Neural progenitor cell (in vitro differentiated cells): ENCODE results near the gene LINGO1.

Experiments
- EZH2phosphoT487 ChIP-seq: fragments of 200-600 bp; sonication (generic); IDR thresholded peaks from 2 replicates; pipeline ENCODE4 v1.6.1; 2017; ENCODE audit warnings: antibody characterized with exemption
- TF ChIP-seq, protein P1 (sequence below): fragments of 200-600 bp; sonication (generic); IDR thresholded peaks from 2 replicates; pipeline ENCODE4 v1.5.1; 2017; ENCODE audit warnings: antibody characterized with exemption, mild to moderate bottlenecking

DNA sequence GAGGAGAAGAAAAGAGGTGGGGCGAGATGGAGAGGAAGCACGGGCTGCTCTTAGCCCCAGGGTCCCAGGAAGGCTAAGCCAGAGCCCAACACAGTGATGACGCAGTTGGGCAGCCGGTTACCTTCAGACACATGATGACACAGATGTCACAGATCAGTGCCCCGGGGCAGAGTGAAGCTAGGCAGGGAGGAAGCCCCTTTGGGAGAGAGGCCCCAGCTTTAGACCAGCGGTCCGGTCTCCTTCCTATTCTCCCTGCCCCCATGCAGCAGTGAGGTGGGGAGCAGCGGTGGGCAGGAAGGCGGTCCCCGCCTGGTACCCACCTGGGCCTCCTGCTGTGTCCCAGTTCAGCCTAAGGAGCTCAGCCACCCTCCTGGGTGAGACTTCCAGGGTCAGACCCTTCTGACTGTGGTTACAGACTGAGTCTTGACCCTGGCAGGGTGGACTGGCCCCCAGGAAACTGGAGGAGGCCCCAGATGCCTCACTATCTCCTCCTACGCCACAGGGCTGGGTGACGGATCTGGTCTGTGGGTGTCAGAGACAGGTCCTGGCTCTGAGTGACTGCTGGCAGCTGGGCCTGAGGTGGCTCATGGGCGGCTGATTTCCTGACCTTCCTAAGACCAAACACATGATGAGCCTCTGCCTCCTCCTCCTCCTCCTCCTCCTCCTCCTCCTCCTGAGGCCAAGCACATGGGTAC lies 38.8 kb upstream of the LINGO1 start:
- TF ChIP-seq, protein P1, sequence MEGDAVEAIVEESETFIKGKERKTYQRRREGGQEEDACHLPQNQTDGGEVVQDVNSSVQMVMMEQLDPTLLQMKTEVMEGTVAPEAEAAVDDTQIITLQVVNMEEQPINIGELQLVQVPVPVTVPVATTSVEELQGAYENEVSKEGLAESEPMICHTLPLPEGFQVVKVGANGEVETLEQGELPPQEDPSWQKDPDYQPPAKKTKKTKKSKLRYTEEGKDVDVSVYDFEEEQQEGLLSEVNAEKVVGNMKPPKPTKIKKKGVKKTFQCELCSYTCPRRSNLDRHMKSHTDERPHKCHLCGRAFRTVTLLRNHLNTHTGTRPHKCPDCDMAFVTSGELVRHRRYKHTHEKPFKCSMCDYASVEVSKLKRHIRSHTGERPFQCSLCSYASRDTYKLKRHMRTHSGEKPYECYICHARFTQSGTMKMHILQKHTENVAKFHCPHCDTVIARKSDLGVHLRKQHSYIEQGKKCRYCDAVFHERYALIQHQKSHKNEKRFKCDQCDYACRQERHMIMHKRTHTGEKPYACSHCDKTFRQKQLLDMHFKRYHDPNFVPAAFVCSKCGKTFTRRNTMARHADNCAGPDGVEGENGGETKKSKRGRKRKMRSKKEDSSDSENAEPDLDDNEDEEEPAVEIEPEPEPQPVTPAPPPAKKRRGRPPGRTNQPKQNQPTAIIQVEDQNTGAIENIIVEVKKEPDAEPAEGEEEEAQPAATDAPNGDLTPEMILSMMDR, result no peak
- no peak for TF ChIP-seq EZH2phosphoT487
